H9 (cell line): Measurements from ENCODE around the gene TMEM140. TPM values are rescaled to one million over a fixed set of nuclear protein-coding genes. Genes with fewer than 3 reads are reported as not detected.

Source experiments
- DNase-seq: peaks from one replicate; pipeline ENCODE4 v3.0.0-alpha.2; 2017
- H2AFZ ChIP-seq: one replicate; pipeline ENCODE4 v1.6.1; 2013; ENCODE audit warnings: mild to moderate bottlenecking, low read length, control low read depth, moderate library complexity
- H2AK5ac ChIP-seq: 2 replicates; pipeline ENCODE4 v1.6.1; 2013; ENCODE audit warnings: low read length, control low read depth, mixed read lengths; ENCODE audit not compliant: insufficient read length
- H2BK120ac ChIP-seq: one replicate; pipeline ENCODE4 v1.6.1; 2013; ENCODE audit warnings: low read depth, mild to moderate bottlenecking, low read length, control low read depth, inconsistent platforms; ENCODE audit not compliant: poor library complexity, severe bottlenecking
- H2BK12ac ChIP-seq: 2 replicates; pipeline ENCODE4 v1.6.1; 2013; ENCODE audit warnings: low read length, control low read depth, mixed read lengths, low read depth; ENCODE audit not compliant: insufficient read length
- H2BK15ac ChIP-seq: 2 replicates; pipeline ENCODE4 v1.6.1; 2013; ENCODE audit warnings: low read depth, low read length, control low read depth
- H2BK20ac ChIP-seq: one replicate; pipeline ENCODE4 v1.6.1; 2013; ENCODE audit warnings: low read depth, mild to moderate bottlenecking, low read length, control low read depth, inconsistent platforms; ENCODE audit not compliant: poor library complexity, severe bottlenecking
- H2BK5ac ChIP-seq: 2 replicates; pipeline ENCODE4 v1.6.1; 2013; ENCODE audit warnings: low read length, control low read depth, mixed read lengths; ENCODE audit not compliant: insufficient read length
- H3K14ac ChIP-seq: 2 replicates; pipeline ENCODE4 v1.6.1; 2013; ENCODE audit warnings: low read length, control low read depth; ENCODE audit not compliant: insufficient read depth
- H3K18ac ChIP-seq: 2 replicates; pipeline ENCODE4 v1.6.1; 2013; ENCODE audit warnings: low read depth, mild to moderate bottlenecking, mixed read lengths, low read length, control low read depth; ENCODE audit not compliant: insufficient read length
- H3K23ac ChIP-seq: 2 replicates; pipeline ENCODE4 v1.6.1; 2013; ENCODE audit warnings: low read length, control low read depth, mixed read lengths, low read depth; ENCODE audit not compliant: insufficient read length
- H3K23me2 ChIP-seq: 2 replicates; pipeline ENCODE4 v1.6.1; 2013; ENCODE audit warnings: low read depth, mild to moderate bottlenecking, mixed read lengths, low read length, control low read depth; ENCODE audit not compliant: insufficient read length, poor library complexity, severe bottlenecking
- H3K27ac ChIP-seq: 2 replicates; pipeline ENCODE4 v1.5.1; 2013; ENCODE audit warnings: low read length, control low read depth, mixed read lengths, low read depth; ENCODE audit not compliant: insufficient read length
- H3K27me3 ChIP-seq: 2 replicates; pipeline ENCODE4 v1.6.1; 2013; ENCODE audit warnings: low read length, control low read depth, inconsistent platforms; ENCODE audit not compliant: insufficient read depth
- H3K4ac ChIP-seq: 2 replicates; pipeline ENCODE4 v1.6.1; 2013; ENCODE audit warnings: low read depth, mild to moderate bottlenecking, control low read depth, inconsistent platforms, low read length, moderate library complexity
- H3K4me1 ChIP-seq: 2 replicates; pipeline ENCODE4 v1.6.1; 2013; ENCODE audit warnings: low read length, control low read depth, inconsistent platforms; ENCODE audit not compliant: insufficient read depth
- H3K4me2 ChIP-seq: 2 replicates; pipeline ENCODE4 v1.6.1; 2013; ENCODE audit warnings: low read length, control low read depth, mixed read lengths; ENCODE audit not compliant: insufficient read length, insufficient read depth
- H3K56ac ChIP-seq: 2 replicates; pipeline ENCODE4 v1.6.1; 2013; ENCODE audit warnings: low read depth, mild to moderate bottlenecking, mixed read lengths, low read length, control low read depth; ENCODE audit not compliant: insufficient read length
- H3K79me1 ChIP-seq: 2 replicates; pipeline ENCODE4 v1.6.1; 2013; ENCODE audit warnings: low read depth, mild to moderate bottlenecking, moderate library complexity, low read length, control low read depth, inconsistent platforms; ENCODE audit not compliant: insufficient read depth, poor library complexity, severe bottlenecking
- H3K79me2 ChIP-seq: 2 replicates; pipeline ENCODE4 v1.6.1; 2013; ENCODE audit warnings: low read length, control low read depth, inconsistent platforms; ENCODE audit not compliant: insufficient read depth
- H3K9ac ChIP-seq: 2 replicates; pipeline ENCODE4 v1.6.1; 2013; ENCODE audit warnings: low read length, control low read depth, mixed read lengths; ENCODE audit not compliant: insufficient read length; ENCODE audit errors: extremely low read depth
- H3K9me3 ChIP-seq: one replicate; pipeline ENCODE4 v1.6.1; 2013; ENCODE audit warnings: low read depth, low read length, inconsistent platforms; ENCODE audit not compliant: control insufficient read depth
- H3T11ph ChIP-seq: one replicate; pipeline ENCODE4 v1.6.1; 2013; ENCODE audit warnings: mild to moderate bottlenecking, low read length, control low read depth, inconsistent platforms
- H4K20me1 ChIP-seq: one replicate; pipeline ENCODE4 v1.6.1; 2013; ENCODE audit not compliant: control insufficient read depth, insufficient read length, insufficient read depth
- H4K5ac ChIP-seq: 2 replicates; pipeline ENCODE4 v1.6.1; 2013; ENCODE audit warnings: low read depth, mild to moderate bottlenecking, mixed read lengths, low read length, control low read depth; ENCODE audit not compliant: insufficient read length
- H4K8ac ChIP-seq: replicated peaks from 2 replicates; pipeline ENCODE4 v1.6.1; 2013; ENCODE audit warnings: low read length, control low read depth, mixed read lengths, low read depth; ENCODE audit not compliant: insufficient read length
- H4K91ac ChIP-seq: 2 replicates; pipeline ENCODE4 v1.6.1; 2013; ENCODE audit warnings: low read depth, mild to moderate bottlenecking, moderate library complexity, mixed read lengths, low read length, control low read depth; ENCODE audit not compliant: insufficient read length
- H3K27ac Mint-ChIP-seq, 3 experiments: 2 replicates in 2 of 3; 3 replicates in 1 of 3; pipeline ENCODE4 v1.8.0; 2020 to 2021; ENCODE audit warnings: mixed read lengths in 3 of 3, mild to moderate bottlenecking in 1 of 3, moderate library complexity in 1 of 3
- H3K27me3 Mint-ChIP-seq: 2 replicates; pipeline ENCODE4 v1.8.0; 2021; ENCODE audit warnings: low read depth, mild to moderate bottlenecking, moderate library complexity, mixed read lengths
- H3K36me3 Mint-ChIP-seq, 3 experiments: 2 replicates in 2 of 3; 3 replicates in 1 of 3; pipeline ENCODE4 v1.8.0; 2020 to 2021; ENCODE audit warnings: low read depth in 3 of 3, mixed read lengths in 3 of 3; ENCODE audit not compliant: insufficient read depth in 1 of 3
- H3K4me1 Mint-ChIP-seq, 2 experiments: 2 replicates each; pipeline ENCODE4 v1.8.0; 2020; ENCODE audit warnings: mixed read lengths in 2 of 2
- H3K4me3 Mint-ChIP-seq, 2 experiments: 2 replicates in 1 of 2; 3 replicates in 1 of 2; pipeline ENCODE4 v1.8.0; 2020 to 2021; ENCODE audit warnings: mild to moderate bottlenecking in 2 of 2, mixed read lengths in 2 of 2, moderate library complexity in 1 of 2
- H3K9me3 Mint-ChIP-seq, 2 experiments: 2 replicates in 1 of 2; 3 replicates in 1 of 2; pipeline ENCODE4 v1.8.0; 2020; ENCODE audit warnings: mild to moderate bottlenecking in 2 of 2, mixed read lengths in 2 of 2, moderate library complexity in 1 of 2
- WGBS: extraction: QIAGEN DNeasy Blood & Tissue Kit; methylation state at CpG from one replicate; pipeline ENCODE4 v1.1.7; 2013; ENCODE audit warnings: missing lambda C conversion rate, low lambda C conversion rate, mixed read lengths; ENCODE audit not compliant: insufficient read length; ENCODE audit errors: extremely low coverage; 5-methylcytosine and 5-hydroxymethylcytosine counted together
- total RNA-seq: library from RNA; stranded (reverse); gene quantifications from 2 replicates; pipeline ENCODE4 v1.2.1, GENCODE V29; 2021
- TF ChIP-seq, protein P1 (sequence below): fragments of 200-600 bp; sonication (generic); conservative IDR thresholded peaks from 3 replicates; pipeline ENCODE4 v1.8.0; 2021; ENCODE audit warnings: antibody characterized with exemption, mild to moderate bottlenecking

TMEM140 gene
- total RNA-seq, 1 experiment from 2014 or later: not detected

DNA sequence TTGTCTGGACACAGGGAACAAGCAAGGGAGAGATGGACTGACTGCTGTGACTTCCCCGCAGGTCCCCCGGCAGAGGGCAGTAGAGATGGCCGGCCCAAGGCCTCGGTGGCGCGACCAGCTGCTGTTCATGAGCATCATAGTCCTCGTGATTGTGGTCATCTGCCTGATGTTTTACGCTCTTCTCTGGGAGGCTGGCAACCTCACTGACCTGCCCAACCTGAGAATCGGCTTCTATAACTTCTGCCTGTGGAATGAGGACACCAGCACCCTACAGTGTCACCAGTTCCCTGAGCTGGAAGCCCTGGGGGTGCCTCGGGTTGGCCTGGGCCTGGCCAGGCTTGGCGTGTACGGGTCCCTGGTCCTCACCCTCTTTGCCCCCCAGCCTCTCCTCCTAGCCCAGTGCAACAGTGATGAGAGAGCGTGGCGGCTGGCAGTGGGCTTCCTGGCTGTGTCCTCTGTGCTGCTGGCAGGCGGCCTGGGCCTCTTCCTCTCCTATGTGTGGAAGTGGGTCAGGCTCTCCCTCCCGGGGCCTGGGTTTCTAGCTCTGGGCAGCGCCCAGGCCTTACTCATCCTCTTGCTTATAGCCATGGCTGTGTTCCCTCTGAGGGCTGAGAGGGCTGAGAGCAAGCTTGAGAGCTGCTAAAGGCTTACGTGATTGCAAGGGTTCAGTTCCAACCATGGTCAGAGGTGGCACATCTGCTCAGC, 16.6 kb downstream of the TMEM140 start:
- Histone ChIP-seq H3K79me2 (no peaks in the 10 kb centered on the region; the same call in 1 of the 2 replicates), H4K5ac (no peak overlapping the region), H2AFZ (no peak overlapping the region), H3K27me3 (no peaks in the 10 kb centered on the region), H4K8ac (no peak overlapping the region), H3K23me2 (peaks cover 3% of the 10 kb centered on the region), H2BK15ac (no peak overlapping the region), H3K4me1 (peaks cover 5% of the 10 kb centered on the region; the same call in 1 of the 2 replicates), H3K79me1 (no peaks in the 10 kb centered on the region), H2BK12ac (no peak overlapping the region), H2BK120ac (no peak overlapping the region), H3K4me2 (no peak overlapping the region), H2BK5ac (no peak overlapping the region), H3K14ac (no peak overlapping the region), H4K91ac (no peak overlapping the region), H3T11ph (no peak overlapping the region), H2AK5ac (no peak overlapping the region), H3K9ac (no peak overlapping the region), H3K23ac (no peak overlapping the region), H4K20me1 (no peaks in the 10 kb centered on the region), H3K9me3 (no peaks in the 10 kb centered on the region), H3K4ac (no peak overlapping the region), H2BK20ac (no peak overlapping the region), H3K56ac (no peak overlapping the region), H3K27ac (no peak overlapping the region), H3K18ac (no peak overlapping the region)
- no peaks in the 10 kb centered on the region for H3K27me3 Mint-ChIP-seq
- peak; percentile 18 for DNase-seq
- H3K9me3 Mint-ChIP-seq: peaks cover 23 to 30% of the 10 kb centered on the region in 2 experiments
- peaks cover 75 to 91% (median 89%) of the 10 kb centered on the region in 3 experiments for H3K36me3 Mint-ChIP-seq
- WGBS: no CpG with 5 or more reads among the region's 18 CpGs
- no peak overlapping the region for H3K4me3 Mint-ChIP-seq
- no peak overlapping the region; a peak in 1 of 7 replicates for H3K27ac Mint-ChIP-seq
- H3K4me1 Mint-ChIP-seq: peaks cover 26 to 27% of the 10 kb centered on the region in 2 experiments
- TF ChIP-seq, protein P1, sequence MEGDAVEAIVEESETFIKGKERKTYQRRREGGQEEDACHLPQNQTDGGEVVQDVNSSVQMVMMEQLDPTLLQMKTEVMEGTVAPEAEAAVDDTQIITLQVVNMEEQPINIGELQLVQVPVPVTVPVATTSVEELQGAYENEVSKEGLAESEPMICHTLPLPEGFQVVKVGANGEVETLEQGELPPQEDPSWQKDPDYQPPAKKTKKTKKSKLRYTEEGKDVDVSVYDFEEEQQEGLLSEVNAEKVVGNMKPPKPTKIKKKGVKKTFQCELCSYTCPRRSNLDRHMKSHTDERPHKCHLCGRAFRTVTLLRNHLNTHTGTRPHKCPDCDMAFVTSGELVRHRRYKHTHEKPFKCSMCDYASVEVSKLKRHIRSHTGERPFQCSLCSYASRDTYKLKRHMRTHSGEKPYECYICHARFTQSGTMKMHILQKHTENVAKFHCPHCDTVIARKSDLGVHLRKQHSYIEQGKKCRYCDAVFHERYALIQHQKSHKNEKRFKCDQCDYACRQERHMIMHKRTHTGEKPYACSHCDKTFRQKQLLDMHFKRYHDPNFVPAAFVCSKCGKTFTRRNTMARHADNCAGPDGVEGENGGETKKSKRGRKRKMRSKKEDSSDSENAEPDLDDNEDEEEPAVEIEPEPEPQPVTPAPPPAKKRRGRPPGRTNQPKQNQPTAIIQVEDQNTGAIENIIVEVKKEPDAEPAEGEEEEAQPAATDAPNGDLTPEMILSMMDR: peak; percentile 26; the same call in 2 of the 3 replicates
